Panc1 (cell line): ENCODE data around the gene PI4K2B. TPM values are rescaled to one million over a fixed set of nuclear protein-coding genes. Genes with fewer than 3 reads are reported as not detected.

Experiments used
- total RNA-seq: library from RNA; stranded (reverse); gene quantifications from one replicate; pipeline ENCODE4 v1.2.1, GENCODE V29; 2021; ENCODE audit not compliant: unreplicated experiment

The PI4K2B gene
- total RNA-seq, 1 experiment from 2014 or later = 9.6 TPM

Other genes with a start within 250 kb of the PI4K2B start
- not detected for gene LGI2, start 203.1 kb upstream of the PI4K2B start, total RNA-seq
- gene SEPSECS, start 73.6 kb upstream of the PI4K2B start, total RNA-seq = 4.0 TPM
- gene ZCCHC4, start 78.7 kb downstream of the PI4K2B start, total RNA-seq = 6.0 TPM
- 22.8 TPM for gene ANAPC4, start 143.2 kb downstream of the PI4K2B start, total RNA-seq